SK-MEL-5 (cell line): ENCODE measurements around the gene SCN3A. TPM values are rescaled to one million over a fixed set of nuclear protein-coding genes. Genes with fewer than 3 reads are reported as not detected.

Experiments
- DNase-seq: peaks from one replicate; pipeline ENCODE4 v3.0.0-alpha.2; 2016; ENCODE audit warnings: low read depth, low spot score
- in situ Hi-C: cut with HindIII; loops from 2 replicates; pipeline ENCODE4 v1.10.0; 2016; ENCODE audit warnings: low sequenced_read_pairs, high pct_unique_total_duplicates, low pct_unique_long_range_greater_than_20kb
- total RNA-seq: library from RNA; depleted of rRNA; stranded (reverse); fragments of >200 nt; shearing (Covaris generic); gene quantifications from 2 replicates; pipeline ENCODE4 v1.2.3, GENCODE V29; 2014

SCN3A gene
- total RNA-seq, 1 experiment from 2014 or later, result 0.03 TPM

DNA sequence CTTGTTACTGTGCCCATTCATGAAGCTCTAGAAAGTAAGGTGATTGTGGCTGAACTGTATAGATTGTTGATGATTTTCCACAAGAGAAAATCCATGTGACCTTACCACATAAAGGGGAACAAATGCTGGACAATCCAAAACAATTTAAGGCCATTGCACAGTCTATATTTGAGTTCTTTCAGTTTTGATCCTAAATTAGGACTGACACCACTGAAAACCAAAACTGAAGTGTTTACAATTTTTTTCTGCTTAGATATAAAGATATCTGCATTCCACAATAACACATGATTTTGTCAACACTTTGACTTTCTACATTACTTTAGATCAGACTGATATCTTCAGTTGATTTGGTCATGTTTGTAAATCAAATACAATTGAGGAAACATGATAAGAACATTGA, 124.9 kb downstream of the SCN3A start:
- in situ Hi-C loops, result no loop called here

DNA sequence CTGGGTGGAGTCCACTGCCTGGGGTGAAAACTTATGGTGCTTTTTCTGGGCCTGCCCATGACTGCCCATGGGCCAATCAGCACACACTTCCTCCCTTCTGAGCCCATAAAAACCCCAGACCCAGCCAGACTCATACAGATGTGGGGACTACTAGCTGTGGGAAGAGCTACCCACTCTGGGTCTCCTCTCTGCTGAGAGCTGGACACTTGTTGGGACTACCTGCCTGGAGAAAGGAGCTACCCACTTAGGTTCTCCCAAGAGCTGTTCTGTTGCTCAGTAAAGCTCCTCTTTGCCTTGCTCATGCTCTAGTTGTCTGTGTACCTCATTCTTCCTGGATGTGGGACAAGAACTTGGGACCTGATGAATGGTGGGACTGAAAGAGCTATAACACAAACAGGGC, 129.0 kb downstream of the SCN3A start:
- DNase-seq, result no peak
- in situ Hi-C loops, result no loop called here

More for the DNA sequence above, 124.9 kb downstream of the SCN3A start:
- DNase-seq, result no peak

DNA sequence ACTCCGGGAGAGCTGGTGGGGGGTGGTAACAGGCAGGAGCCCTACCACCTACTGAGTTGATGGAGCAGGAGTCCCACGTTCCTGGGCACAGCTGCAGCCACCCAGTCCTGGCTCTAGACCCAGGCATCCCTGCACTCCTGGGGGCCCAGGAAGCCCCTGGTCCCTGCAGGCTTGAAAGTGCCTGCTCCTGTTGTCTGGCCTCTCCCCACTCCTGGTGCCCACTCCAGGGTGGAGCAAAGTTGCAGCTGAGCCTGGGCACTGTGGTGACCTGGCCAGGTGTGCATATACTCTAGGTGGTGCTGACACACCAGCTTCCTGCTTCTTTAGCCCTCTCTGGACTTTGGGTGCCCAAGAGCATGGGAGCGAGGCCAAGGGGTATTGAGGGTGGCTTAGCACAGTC, 129.5 kb downstream of the SCN3A start:
- in situ Hi-C loops, result no loop called here

DNA sequence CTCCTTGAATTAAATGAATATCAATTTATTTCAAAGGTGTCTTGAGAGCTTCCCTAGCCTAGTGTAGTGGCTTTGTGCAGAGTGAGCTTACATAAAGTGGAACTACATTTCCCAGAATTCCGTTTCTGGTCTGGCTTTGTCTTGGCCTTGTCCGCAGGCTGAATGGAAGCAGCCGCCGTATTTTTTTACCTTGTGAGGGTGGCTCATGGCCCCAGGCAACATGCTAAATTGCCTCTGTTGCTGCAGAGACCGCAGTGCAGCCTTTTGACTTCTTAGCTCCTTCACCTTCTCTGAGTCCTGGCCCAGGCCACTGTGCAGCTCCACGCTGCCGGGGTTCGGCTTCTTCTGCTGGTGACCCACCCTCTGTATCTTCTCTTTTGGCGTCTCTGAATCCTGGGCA, 133.8 kb downstream of the SCN3A start:
- in situ Hi-C loops, result no loop called here
- peak; percentile 7 for DNase-seq

More for the DNA sequence above, 129.5 kb downstream of the SCN3A start:
- DNase-seq, result no peak

DNA sequence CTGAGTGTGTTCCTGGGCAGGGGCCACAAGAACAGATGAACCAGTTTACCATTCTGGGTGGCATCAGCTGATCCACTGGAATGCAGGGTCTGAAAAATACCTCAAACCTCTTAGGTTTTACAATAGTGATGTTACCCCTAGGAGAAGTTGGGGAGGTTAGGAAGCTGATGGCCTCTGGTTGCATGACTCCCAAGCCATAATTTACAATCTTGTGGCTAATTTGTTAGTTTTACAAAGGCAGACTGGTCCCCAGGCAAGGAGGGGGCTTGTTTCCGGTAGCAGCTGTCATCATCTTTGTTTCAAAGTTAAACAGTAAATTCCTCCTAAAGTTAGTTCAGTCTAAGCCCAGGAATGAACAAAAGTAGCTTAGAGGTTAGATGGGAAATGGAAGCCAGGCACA, 134.7 kb downstream of the SCN3A start:
- no peak for DNase-seq
- in situ Hi-C loops, result no loop called here

GRCh38 chr2:165068487-165068757, 135.4 kb downstream of the SCN3A start:
- no peak for DNase-seq
- in situ Hi-C loops, result no loop called here

DNA sequence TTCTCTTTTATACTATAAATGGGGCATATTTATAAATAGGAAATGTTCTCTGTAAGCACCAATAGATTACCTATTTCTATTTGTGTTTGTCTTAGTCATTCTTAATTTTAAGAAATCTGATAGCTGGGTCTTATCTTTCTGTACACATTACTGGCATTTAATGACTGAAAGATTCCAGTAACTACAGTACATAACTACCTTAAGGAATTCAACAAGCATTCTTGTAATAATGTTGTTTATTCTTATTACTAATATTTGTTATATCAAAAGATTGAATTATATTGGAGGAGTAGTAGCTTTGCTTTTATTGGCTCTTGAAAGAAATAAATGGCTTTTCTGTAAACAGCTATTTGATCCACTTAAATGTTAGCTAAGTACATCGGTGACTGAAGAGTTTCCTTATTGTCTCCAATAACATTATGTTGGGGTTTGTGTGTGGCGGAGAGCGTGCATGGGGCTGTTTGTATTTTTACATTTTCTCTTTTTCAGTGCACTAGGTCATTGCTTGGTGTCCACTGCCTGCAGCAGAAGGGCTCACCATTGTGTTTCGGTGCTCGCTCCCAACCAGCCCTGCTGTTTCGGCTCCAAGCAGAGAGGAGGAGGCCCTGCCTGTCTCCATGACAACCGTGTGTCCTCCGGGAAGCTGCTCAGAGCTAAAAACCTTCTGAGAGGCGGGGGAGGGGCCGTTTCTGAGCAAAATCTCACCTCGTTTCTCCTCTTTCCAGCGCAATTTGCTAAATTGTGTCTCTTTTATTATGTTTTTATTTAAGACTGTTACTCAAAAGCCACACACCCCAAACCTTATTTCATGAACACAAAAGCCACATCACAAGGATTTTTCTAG, 136.0 kb downstream of the SCN3A start:
- in situ Hi-C loops, result no loop called here
- DNase-seq, result peak; percentile 68

DNA sequence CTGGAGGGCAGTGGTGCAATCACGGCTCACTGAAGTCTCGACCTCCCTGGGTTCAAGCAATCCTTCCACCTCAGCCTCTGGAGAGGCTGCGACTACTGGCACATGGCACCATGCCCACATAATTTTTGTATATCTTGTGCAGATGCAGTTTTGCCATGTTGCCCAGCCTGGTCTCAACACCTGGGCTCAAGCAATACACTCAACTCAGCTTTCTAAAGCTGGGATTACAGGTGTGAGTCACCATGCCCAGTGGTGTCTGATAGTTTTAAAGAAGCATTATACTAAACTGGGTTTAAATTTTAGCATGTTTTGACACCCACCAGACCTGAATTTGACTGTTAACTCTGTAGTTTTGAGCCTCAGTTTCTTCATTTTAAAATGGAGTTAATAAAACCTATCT, 139.1 kb downstream of the SCN3A start:
- in situ Hi-C loops, result no loop called here
- no peak for DNase-seq

DNA sequence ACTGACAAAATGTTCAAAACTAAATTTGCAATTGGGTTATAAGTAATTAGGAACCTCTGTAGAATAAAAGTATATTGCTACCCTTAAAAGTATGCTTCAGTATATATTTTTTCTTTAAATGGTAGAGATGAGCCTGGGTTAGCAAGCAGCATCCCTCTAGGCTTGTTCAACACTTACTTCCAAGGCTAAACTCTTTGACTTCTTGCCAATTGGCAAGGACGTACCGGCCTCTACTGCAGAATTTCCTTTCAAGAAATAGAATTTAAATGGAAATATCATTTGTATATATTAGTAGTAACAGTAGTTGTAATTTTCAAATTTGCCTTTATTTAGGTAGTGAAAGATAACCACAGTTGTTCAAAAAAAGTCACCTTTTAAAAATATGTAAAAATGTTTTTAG, 143.4 kb downstream of the SCN3A start:
- no peak for DNase-seq
- in situ Hi-C loops, result no loop called here

- no peak for DNase-seq
- in situ Hi-C loops, result no loop called here
Measured at GRCh38 chr2:165058476-165059265, 145.2 kb downstream of the SCN3A start.

- no peak for DNase-seq
- in situ Hi-C loops, result no loop called here
Measured at GRCh38 chr2:165057931-165058330, 145.9 kb downstream of the SCN3A start.

DNA sequence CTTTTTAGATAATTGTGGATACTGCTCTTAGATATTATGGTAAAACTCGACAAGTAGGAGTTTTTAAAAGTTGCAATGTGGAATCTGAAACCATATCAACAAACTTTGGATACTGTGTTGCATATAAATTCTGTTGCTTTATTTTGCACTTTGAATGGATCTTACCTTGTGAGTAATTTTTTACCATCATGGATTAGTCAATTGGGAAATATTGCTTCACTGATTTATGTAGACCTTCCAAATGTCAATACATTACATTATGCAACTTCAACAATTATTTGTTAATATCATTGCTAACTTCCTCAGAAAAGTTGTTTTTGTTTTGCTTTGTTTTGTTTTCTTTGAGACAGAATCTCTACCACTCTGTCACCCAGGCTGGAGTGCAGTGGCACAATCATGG, 146.5 kb downstream of the SCN3A start:
- in situ Hi-C loops, result no loop called here
- DNase-seq, result no peak

DNA sequence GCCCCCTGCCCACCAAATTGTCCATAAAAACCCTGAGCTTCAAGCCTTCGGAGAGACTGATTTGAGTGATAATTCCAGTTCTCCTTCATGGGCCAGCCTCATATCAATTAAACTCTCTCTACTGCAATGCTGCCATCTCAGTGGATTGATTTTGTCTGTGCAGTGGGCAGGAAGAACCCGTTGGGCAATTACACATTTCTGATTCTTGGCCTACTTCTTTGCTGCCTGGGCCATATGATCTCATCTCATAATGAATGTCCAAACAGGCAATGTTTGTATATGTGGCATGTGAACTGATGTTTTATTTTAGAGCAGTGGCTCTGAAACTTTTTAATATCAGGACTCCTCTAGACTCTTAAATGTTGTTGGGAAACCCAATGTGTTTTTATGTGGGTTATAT, 147.3 kb downstream of the SCN3A start:
- DNase-seq, result no peak
- in situ Hi-C loops, result no loop called here

DNA sequence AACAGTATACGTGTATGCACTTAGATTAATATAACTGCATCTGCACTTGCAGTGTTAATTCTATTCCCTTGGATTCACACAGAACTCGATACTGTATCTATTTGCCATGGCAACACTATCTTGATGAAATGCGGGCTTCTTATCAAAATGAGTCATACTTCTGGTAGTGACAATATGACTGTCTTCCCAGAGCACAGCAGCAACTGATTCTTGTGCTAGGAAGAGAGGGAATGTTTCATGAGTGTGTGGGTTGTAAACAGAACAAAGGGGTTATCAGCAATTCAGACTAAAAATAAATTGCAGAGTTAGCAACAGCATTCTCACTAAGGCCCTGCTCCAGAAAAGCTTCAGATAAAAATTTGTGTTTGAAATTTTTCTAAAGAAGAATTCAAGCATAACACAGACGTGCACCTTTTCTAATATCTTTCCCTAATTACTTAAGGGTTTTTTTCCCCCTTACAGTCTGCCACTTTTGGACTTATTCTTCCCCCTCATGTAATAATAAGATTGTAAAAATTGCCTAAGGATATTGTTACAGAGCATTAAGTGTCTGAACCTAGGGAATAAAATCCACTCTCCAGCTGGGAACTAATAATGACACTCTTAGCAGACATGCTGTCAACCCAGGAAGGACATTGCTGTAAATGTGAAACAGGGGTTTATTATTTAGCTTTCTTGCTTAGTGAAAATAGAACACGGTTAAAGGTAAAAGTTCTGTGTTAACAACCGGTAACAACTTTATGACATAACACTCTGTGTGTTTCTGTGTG, 148.6 kb downstream of the SCN3A start:
- DNase-seq, result peak; percentile 17
- in situ Hi-C loops, result no loop called here

DNA sequence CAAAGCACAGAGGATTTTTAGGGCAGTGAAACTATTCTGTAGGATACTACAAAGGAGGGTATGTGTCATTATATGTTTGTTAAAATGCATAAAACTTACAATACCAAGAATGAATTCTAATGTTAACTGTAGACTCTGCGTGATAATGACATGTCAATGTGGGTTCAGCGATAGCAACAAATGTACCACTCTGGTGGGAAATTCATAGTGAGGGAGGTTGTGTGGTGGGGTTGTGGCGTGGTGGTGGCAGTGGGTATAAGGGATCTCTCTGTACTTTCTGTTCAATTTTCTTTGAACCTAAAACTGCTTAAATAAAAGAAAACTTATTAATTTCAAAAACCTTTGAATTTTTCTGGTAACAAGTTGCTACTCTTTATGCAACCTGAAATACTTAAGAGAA, 149.2 kb downstream of the SCN3A start:
- in situ Hi-C loops, result no loop called here
- DNase-seq, result no peak

- DNase-seq, result peak; percentile 56
Measured at GRCh38 chr2:165044505-165045303, 159.1 kb downstream of the SCN3A start.

More at GRCh38 chr2:165044505-165045303, 159.1 kb downstream of the SCN3A start:
- in situ Hi-C loops, result no loop called here
